ENCODE measurements around the gene DGKD. TPM values are rescaled to one million over a fixed set of nuclear protein-coding genes. Genes with fewer than 3 reads are reported as not detected.

The DGKD gene
- total RNA-seq, 1 donor from 2014 or later: 188 TPM

DNA sequence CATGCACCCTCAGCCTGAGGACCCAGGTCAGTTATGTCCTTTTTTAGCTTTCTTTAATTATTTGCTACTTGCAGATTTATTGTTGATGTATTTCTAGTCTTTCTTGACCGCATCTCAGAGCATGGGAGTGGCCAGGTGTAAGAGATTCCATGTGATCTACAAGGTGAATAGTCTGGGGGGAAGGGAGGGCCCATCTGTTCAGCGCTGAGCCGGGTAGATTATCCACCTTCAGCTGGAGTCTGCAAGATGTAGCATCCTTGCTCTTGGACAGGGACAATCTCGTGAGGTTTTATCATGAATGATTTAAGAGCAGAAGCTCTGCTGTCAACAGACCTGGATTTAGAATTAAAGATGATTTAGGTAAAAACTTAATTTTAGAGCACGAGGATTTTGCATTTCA is 12.0 kb upstream of the DGKD start:
- intact Hi-C loops (cut with micrococcal nuclease): no loop called here
- no peaks in the 10 kb centered on the region for H3K36me3 Mint-ChIP-seq (ENCODE audit: low read depth)
- H3K9me3 Mint-ChIP-seq: no peaks in the 10 kb centered on the region
- DNase-seq (peak; percentile 2), ATAC-seq (ENCODE audit: low read depth) (no peak)
- H3K4me3 Mint-ChIP-seq: no peak overlapping the region
- TF ChIP-seq, protein P1, sequence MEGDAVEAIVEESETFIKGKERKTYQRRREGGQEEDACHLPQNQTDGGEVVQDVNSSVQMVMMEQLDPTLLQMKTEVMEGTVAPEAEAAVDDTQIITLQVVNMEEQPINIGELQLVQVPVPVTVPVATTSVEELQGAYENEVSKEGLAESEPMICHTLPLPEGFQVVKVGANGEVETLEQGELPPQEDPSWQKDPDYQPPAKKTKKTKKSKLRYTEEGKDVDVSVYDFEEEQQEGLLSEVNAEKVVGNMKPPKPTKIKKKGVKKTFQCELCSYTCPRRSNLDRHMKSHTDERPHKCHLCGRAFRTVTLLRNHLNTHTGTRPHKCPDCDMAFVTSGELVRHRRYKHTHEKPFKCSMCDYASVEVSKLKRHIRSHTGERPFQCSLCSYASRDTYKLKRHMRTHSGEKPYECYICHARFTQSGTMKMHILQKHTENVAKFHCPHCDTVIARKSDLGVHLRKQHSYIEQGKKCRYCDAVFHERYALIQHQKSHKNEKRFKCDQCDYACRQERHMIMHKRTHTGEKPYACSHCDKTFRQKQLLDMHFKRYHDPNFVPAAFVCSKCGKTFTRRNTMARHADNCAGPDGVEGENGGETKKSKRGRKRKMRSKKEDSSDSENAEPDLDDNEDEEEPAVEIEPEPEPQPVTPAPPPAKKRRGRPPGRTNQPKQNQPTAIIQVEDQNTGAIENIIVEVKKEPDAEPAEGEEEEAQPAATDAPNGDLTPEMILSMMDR (IDR thresholded peaks at IDR 0.05): no peak
- peaks cover 52% of the 10 kb centered on the region for H3K4me1 Mint-ChIP-seq
- ChIA-PET POLR2A (interaction anchor here (1.5 to 1.8 kb wide), 2 partner anchors 11 to 12 kb away, joined by 7 to 12 read pairs; partner anchors contain the start of gene DGKD), CTCF (interaction anchor here (1.2 kb wide), 1 partner anchor 43 kb away, joined by 4 read pairs; no protein-coding TSS in a partner anchor)
- H3K27ac Mint-ChIP-seq: no peak overlapping the region
- no peaks in the 10 kb centered on the region for H3K27me3 Mint-ChIP-seq

DNA sequence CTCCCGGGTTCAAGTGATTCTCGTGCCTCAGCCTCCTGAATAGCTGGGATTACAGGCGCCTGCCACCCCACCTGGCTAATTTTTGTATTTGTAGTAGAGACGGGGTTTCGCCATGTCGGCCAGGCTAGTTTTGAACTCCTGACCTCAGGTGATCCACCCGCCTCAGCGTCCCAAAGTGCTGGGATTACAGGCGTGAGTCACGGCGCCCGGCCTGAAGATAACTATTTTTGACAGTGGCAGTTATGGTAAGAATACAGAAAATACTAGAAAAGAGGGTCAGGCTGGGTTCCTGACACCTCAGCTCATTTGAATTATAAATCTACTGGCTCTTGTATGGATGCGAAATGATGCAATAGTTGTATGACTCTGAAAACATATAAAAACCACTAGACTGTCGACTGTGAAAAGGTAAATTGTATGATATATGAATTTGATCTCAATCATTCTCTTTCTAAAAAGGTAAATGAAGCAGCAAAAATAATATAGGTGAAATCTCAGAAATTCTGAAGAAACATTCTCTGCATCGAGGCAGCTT is 11.1 kb upstream of the DGKD start:
- Mint-ChIP-seq H3K4me1 (peaks cover 53% of the 10 kb centered on the region), H3K27me3 (no peaks in the 10 kb centered on the region), H3K36me3 (ENCODE audit: low read depth) (no peaks in the 10 kb centered on the region), H3K4me3 (no peak overlapping the region), H3K27ac (no peak overlapping the region), H3K9me3 (no peaks in the 10 kb centered on the region)
- CTCF ChIA-PET: interaction anchor here (1.2 kb wide), 2 partner anchors 11 to 42 kb away, joined by 4 to 7 read pairs; partner anchors contain the start of gene DGKD
- no peak for DNase-seq
- ATAC-seq (ENCODE audit: low read depth): no peak
- POLR2A ChIA-PET: interaction anchor here (0.5 to 1.8 kb wide), 4 partner anchors 11 to 100 kb away, joined by 3 to 12 read pairs (median 4); partner anchors contain the start of gene DGKD
- intact Hi-C loops (cut with micrococcal nuclease): no loop called here
- TF ChIP-seq, protein P1 (IDR thresholded peaks at IDR 0.05): no peak

- intact Hi-C loops (cut with micrococcal nuclease): no loop called here
- no peaks in the 10 kb centered on the region for H3K36me3 Mint-ChIP-seq (ENCODE audit: low read depth)
- ATAC-seq (ENCODE audit: low read depth): no peak
- ChIA-PET POLR2A (interaction anchor here (0.5 to 2.0 kb wide), 4 partner anchors 9 to 111 kb away, joined by 3 to 16 read pairs (median 4); no protein-coding TSS in a partner anchor), CTCF (interaction anchor here (1.3 kb wide), 1 partner anchor 15 kb away, joined by 3 read pairs; no protein-coding TSS in a partner anchor)
- H3K4me1 Mint-ChIP-seq: peaks cover 58% of the 10 kb centered on the region
- TF ChIP-seq, protein P1 (IDR thresholded peaks at IDR 0.05): no peak
- no peak overlapping the region for H3K4me3 Mint-ChIP-seq
- peak; percentile 4 for DNase-seq
- no peaks in the 10 kb centered on the region for H3K9me3 Mint-ChIP-seq
- H3K27me3 Mint-ChIP-seq: no peaks in the 10 kb centered on the region
- H3K27ac Mint-ChIP-seq: peak overlapping the region; percentile 8
Measured at GRCh38 chr2:233346376-233346775, 7.9 kb upstream of the DGKD start.

DNA sequence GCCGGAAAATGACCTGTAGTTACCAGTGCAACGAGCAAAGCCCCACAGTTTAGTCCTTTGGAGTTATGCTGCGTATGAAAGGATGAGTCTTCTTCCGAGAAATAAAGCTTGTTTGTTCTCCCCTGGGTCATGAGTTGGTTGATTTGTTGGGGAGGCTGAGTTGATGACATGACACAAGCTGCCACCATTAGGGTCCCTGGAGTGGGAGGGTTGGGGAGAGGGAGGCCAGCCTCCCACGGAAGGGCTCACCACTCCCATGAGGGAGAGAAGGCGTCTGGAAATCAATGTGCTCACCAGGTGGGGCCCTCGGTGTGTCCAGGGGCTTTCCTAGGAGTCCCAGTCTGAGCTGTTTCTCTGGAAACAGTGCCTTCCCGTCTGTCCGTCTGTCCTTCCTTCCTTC is 7.4 kb upstream of the DGKD start:
- Mint-ChIP-seq H3K36me3 (ENCODE audit: low read depth) (no peaks in the 10 kb centered on the region), H3K4me3 (no peak overlapping the region), H3K27ac (peak overlapping the region; percentile 8), H3K9me3 (no peaks in the 10 kb centered on the region), H3K27me3 (no peaks in the 10 kb centered on the region), H3K4me1 (peaks cover 60% of the 10 kb centered on the region)
- ChIA-PET CTCF (interaction anchor here (1.0 to 1.3 kb wide), 2 partner anchors 15 to 72 kb away, joined by 3 to 4 read pairs; no protein-coding TSS in a partner anchor), POLR2A (interaction anchor here (0.5 to 2.0 kb wide), 4 partner anchors 9 to 15 kb away, joined by 3 to 16 read pairs (median 3); no protein-coding TSS in a partner anchor)
- intact Hi-C loops (cut with micrococcal nuclease): no loop called here
- DNase-seq (no peak), ATAC-seq (ENCODE audit: low read depth) (no peak)
- TF ChIP-seq, protein P1 (IDR thresholded peaks at IDR 0.05): no peak
